Hepatocyte (in vitro differentiated cells): ENCODE measurements around the gene SUCLG2.

Experiments
- CTCF ChIP-seq: fragments of 200-600 bp; sonication (generic); IDR thresholded peaks from 2 replicates; pipeline ENCODE4 v1.5.1; 2016; ENCODE audit warnings: antibody characterized with exemption, mild to moderate bottlenecking; ENCODE audit not compliant: poor library complexity
- EZH2 ChIP-seq: fragments of 200-600 bp; sonication (generic); IDR thresholded peaks from 2 replicates; pipeline ENCODE4 v1.6.1; 2016; ENCODE audit warnings: antibody characterized with exemption, mild to moderate bottlenecking, borderline replicate concordance
- EZH2phosphoT487 ChIP-seq: fragments of 200-600 bp; sonication (generic); IDR thresholded peaks from one replicate; pipeline ENCODE4 v1.6.1; 2018; ENCODE audit warnings: antibody characterized with exemption, mild to moderate bottlenecking, low read depth, moderate library complexity; ENCODE audit not compliant: unreplicated experiment, severe bottlenecking

GRCh38 chr3:67388738-67389137 is 265.7 kb downstream of the SUCLG2 start:
- TF ChIP-seq CTCF (no peak), EZH2 (no peak), EZH2phosphoT487 (no peak)
